ENCODE results near the gene SLC37A1.
"Not testable (repeated sequence)": the region's sequence is repeated elsewhere in the genome, so short reads cannot be mapped to it uniquely, and the experiment has no call there.

SLC37A1 gene

DNA sequence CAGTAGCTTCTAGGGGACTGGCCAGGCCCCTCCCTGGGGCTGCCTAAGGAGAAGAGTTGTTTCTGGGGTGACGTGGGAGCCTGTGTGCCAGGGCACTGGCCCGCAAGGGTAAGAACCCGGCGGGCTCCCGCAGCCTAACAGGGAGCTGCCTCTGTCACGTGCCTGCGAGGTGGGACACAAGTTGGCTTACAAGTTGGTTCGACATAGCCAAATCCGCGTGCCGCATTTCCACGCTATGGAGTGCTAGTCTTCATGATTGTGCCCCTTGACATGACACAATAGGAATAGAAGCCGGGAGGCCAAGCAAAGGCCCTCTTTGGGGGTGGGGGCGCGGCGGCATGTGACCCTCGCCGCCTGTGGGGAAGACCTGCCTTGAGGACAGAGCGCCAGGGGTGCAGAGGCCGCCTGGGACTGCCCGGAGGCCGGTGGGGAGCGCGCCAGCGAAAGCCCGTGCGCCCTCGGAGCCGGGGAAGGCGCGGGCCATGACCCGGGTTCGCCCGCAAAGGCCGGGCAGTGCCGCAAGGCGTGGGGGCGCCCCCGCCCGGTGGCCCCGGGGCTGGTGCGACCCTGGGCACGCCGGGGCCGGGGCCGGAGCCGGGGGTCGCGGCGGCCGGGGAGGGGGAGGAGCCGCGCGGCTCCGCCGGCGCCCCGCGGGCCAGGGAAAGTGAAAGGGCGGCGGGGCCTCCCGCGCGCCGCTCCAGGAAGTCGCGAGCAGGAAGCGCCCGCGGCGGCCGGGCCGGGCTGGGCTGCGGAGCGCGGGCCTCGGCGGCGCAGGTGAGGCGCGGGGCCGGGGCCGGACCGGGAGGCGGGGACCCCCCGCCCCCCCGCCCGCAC is at the start of gene SLC37A1:
SLC37A1 (plus strand) TSS at position 702 of the 834 bp plus-strand sequence. CDS start 4,603 bp downstream, outside the sequence.
- no peak for DNase-seq (ENCODE audit: low read depth)

DNA sequence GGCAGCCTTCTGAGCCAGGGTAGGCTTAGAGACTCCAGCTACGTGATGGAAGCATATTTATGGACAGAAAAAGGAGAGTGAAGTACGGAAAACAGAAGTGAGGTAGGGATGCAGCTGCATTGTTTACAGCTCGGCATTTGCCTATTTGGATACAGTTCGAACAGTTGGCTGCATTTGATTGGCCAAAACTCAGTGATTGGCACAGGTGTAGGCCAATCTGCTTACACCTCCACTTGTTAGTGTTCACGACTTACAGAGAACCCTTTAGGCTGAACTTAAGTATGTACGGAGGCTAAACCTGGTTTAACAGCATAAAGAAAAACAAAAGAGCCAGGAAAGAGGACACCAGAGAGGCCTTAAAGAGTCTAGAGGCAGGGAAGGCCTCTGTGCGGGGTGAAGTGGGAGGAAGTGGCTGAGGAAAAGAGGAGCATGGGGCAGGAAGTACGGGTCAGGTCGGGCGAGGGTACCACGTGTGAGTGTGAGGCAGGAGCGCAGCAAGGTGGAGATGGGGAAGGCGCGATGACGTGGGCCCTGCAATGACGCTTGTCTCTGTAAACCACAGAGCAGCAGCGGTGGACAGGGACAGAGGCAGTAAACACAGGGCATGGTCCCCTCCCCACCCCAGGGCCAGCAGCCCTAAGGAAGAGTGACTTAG is 49.7 kb upstream of the SLC37A1 start:
- DNase-seq (ENCODE audit: low read depth), result no peak

DNA sequence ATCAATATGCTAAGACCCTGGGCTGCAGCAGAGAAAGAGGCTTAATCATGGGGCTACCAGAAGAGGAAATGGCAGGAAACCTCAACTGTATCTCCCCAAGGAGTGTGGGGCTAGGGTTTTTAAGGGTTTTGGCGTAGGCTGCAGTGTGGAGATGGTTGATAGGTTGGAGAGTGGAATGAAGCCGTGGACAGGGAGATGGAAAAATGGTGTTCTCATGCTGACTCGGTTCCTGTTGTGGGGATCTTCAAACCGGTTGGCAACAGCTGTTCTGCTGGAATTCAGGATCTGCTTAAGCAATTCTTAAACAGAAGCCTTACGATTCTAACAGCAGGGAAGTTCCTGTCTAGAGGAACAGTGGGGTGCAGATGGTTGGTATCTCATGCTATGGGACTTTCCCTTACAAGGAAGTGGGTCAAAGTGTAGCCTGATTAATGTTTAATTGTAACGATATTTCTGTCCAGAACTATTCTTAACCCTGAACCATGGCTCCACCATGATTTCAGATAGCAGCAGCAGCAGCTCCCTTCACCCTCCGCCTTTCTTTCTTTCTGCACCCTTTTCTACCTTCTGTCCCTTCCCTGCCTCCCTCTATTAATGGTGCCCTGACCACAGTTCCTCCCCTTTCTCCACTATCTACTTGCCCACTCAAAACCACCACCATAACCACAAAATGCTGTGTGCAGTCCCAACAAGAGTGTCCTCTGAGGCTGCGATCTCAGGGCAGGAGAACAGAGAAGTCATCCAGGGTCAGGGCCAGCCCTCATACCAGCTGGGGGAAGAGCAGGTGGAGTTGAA is 48.4 kb upstream of the SLC37A1 start:
- DNase-seq (ENCODE audit: low read depth), result peak; percentile 32

DNA sequence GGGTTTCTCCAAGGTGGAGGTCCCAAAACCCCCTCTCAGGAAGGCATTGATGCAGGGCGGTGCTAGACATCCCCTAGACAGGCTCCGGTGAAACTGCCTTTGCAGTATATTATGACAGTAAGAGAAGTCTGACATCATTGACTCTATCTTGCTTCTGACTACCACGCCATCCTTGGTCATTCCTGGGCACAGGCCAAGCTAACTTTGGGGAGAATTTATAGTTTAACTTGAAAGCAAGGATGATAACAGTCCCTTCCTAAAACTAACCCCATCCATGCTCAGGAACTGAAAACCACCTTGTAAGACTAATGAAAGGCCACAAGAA is 47.9 kb upstream of the SLC37A1 start:
- DNase-seq (ENCODE audit: low read depth), result no peak

DNA sequence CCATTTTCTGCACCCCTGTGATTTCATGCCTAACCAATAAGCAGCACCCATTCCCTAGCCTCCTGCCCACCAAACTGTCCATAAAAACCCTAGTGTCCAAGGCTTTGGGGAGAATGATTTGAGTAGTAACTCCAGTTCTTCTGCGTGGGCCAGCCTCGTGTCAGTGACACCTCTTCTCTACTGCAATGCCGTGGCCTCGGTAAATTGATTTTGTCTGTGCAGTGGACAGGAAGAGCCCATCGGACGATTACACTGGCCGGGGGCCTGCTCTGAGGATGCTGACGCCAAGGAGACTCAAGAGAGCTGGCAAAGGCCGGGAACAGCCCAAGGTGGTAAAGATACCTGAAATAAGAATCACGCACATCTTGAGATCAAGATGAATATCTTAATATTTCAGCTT is 47.0 kb upstream of the SLC37A1 start:
- no peak for DNase-seq (ENCODE audit: low read depth)

GRCh38 chr21:42467140-42467983 is 46.3 kb upstream of the SLC37A1 start:
- DNase-seq (ENCODE audit: low read depth), result no peak

- no peak for DNase-seq (ENCODE audit: low read depth)
Measured at GRCh38 chr21:42468491-42469131, 45.0 kb upstream of the SLC37A1 start.

GRCh38 chr21:42469272-42469671 is 44.4 kb upstream of the SLC37A1 start:
- DNase-seq (ENCODE audit: low read depth), result no peak

GRCh38 chr21:42469726-42470125 is 43.9 kb upstream of the SLC37A1 start:
- not testable (repeated sequence) for DNase-seq (ENCODE audit: low read depth)

GRCh38 chr21:42471206-42471605 is 42.4 kb upstream of the SLC37A1 start:
- no peak for DNase-seq (ENCODE audit: low read depth)

- no peak for DNase-seq (ENCODE audit: low read depth)
Measured at GRCh38 chr21:42471716-42472330, 41.8 kb upstream of the SLC37A1 start.

DNA sequence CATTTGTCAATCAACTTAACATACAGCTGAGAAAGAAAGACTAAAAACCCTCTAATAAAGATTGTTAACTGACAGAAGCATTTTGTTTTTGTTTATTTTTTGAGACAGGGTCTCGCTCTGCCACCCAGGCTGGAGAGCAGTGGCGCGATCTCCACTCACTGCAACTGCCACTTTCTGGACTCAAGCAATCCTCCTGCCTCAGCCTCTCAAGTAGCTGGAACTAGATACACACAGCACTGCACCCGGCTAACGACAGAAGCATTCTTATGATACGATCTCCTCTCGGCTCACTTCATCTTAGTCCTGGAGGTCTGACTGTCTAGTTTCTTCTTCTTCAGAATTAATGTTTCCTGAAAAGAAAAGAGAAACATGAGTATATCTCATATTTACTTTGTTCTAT is 41.1 kb upstream of the SLC37A1 start:
- no peak for DNase-seq (ENCODE audit: low read depth)

- DNase-seq (ENCODE audit: low read depth), result no peak
Measured at GRCh38 chr21:42473498-42474042, 40.1 kb upstream of the SLC37A1 start.

DNA sequence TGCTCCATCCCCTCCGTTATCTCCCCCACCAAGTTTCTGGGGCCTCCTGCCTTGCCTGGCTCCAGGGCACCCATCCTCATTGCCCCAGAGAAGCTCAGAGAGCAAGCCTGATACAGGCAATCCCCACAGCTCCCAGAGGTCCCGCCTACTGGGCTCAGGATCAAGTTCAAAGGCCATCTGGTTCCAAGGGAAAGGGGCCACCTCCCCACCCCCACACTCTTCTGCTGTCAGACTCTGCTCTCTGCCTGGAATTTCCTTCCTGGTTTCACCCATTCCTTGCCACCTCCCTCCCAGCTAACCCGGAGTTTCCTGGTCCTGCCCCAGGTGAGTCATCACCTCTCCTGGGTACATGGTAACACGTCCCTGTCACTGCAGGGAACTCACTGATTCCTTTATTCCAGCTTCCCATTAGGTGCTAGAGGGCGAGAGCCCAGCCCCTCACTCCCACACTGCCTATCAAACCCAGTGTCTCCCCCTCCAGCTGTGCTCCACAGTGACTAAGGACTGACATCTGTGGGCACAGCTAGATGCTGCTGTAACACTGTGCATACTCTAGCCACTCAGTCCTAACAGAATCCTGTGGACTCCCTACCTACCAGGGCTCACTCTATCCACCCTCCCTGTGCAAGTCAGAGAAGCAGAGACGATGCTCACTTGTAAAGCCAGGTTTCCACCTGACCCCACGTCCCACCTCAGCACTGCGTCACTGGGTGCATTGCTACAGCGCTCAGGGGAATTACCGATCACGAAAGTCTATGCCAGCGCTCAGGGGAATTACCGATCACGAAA is 39.4 kb upstream of the SLC37A1 start:
- DNase-seq (ENCODE audit: low read depth), result no peak

DNA sequence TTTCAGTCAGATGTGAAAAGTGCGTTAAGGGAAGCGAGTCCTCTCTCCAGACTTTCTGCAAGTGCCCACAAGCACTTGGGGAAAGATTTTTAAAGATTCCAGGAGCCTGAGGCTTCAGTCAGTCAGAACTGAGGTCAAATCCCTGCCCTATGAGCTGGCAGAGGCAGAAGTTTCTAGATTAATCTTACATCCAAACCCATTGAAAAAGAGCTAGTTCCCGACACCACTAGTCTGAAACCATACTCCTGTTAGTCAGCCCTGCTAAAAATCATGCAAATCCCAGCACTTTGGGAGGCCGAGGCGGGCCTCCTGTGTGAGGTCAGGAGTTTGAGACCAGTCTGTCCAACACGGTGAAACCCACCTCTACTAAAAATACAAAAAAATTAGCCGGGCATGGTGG is 38.6 kb upstream of the SLC37A1 start:
- no peak for DNase-seq (ENCODE audit: low read depth)

DNA sequence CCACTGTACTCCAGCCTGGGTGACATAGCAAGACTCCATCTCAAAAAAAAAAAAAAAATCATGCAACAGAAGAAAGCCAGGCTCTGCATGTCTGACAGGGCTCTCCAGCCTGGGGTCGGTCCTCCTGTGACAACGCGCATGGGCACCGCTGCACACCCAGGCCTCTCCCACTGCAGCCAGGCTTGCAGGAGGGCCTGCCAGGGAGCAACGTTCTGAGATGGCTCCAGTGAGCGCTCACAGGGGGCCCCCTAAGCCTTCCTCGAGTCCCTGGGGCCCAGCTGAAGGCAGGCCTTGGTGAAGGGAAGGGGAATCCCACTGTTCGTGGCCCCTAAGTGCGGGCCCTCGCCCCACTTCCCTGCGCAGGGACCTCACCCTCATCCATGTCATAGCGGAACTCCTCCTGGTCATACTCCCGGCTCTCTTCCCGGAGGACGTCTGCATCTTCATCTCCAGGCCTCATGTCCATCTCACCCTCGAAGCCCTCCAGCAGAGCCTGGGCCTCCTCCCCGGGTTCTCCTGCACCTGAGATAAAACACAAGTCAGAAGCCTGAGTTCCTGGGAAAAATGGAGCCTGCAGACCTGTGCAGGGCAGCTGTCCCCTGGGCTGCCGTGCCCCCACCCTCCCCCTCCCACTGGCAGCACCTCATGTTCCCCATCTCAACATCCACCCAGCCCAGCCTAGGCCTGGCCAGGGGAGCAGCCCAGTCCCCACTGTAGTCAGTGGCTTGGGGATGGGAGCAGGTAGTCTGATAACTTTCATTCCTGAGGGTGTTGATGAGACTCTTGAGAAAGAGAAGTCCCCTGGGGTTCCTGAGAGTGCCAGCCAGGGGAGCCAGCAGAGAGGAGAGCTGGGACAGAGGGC is 37.9 kb upstream of the SLC37A1 start:
- DNase-seq (ENCODE audit: low read depth), result no peak

- DNase-seq (ENCODE audit: low read depth), result no peak
Measured at GRCh38 chr21:42476388-42477331, 37.0 kb upstream of the SLC37A1 start.

- no peak for DNase-seq (ENCODE audit: low read depth)
Measured at GRCh38 chr21:42478504-42478903, 35.1 kb upstream of the SLC37A1 start.
